HG02840 (cell line): ENCODE measurements around the gene PCDH9.

Experiments
- ATAC-seq: cut with Tn5 transposase; IDR thresholded peaks from one replicate; pipeline ENCODE4 v1.9.1; 2021; ENCODE audit warnings: mild to moderate bottlenecking, moderate library complexity, moderate number of reproducible peaks; ENCODE audit not compliant: unreplicated experiment, low FRiP score

Gene PCDH9

DNA sequence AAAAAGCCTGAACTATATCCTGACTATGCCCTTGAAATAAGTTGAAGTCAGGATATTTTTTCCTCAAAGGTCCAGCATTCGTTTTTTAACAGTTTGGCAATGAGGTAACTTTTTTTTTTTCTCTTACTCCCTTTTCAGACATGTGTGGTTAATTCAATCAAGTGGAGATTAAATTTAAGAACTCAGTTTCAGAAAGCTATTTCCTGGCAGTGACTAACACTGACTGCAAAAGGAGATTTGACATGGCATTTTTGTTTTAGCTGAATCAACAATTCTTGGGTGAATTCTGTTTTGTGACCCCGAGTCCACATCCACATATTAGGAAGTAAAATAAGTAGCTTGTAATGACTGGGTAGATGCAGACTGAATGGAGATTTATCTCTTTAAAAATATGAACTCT, 716.4 kb downstream of the PCDH9 start:
- no peak for ATAC-seq

DNA sequence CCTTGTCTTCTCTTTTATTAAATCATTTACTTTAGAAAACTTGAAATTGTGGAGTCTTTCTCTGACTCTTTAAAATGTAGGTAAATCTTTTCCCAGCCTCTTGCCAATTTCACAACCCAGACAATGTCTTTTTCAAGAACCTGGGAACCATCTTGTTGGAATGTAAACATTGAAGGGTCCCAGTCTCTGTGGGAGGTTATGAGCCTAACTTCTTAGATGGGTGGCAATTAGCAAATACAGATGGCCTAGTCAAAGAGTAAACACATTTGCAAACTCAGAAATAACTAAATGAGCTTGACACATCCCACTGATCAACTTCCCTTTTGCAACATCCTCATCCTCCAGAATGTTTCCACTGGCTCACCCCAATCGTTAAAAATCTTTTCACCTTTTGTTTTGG, 721.0 kb downstream of the PCDH9 start:
- no peak for ATAC-seq

DNA sequence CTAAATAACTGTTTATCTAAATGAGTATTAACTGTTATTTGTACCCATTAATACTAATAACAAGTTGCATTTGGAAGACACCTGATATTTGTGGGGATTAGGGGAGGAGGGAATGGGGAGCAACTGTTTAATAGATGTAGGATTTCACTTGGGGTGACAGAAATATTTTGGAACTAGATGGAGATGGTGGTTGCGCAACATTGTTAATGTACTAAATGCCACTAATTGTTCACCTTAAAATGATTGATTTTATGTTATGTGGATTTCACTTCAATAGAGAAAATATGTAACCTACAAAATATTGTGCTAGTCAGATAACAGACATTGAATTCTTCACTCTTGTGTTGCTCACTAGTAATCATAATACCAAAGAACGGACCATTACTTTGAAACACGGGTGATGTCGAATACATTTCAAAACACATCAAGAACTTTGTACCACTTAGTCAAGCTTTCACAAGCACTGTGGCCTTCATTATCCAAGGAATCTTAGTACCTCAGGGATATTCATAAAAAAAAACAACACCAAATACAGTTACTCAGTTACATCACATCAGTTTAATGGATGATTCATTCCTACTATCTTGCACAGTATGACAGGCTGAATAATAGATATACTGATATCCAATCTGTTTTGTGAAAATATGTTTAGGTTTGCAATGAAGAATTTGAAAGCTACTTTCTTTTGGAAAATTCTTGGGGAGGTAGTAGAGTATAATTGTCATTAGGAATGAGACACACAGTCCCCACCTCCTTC, 721.8 kb downstream of the PCDH9 start:
- ATAC-seq, result no peak

DNA sequence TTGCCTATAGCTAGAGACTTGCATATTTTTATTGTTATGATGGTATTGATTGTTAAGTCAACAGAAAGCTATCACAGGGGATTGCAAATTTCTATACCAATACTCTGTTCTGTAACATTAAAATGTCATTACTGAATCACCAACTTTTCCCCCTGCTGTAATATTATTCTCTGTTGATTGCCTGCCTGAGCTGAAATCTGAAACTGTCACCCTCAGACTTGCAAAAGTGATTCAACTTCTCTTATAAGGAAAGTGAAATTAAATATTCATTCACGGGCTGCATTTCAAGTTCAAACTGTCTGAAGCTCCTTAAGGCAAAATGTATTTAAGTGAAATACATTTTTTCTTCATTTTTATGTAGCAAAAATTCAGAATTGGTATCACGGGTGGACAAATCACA, 723.2 kb downstream of the PCDH9 start:
- no peak for ATAC-seq

DNA sequence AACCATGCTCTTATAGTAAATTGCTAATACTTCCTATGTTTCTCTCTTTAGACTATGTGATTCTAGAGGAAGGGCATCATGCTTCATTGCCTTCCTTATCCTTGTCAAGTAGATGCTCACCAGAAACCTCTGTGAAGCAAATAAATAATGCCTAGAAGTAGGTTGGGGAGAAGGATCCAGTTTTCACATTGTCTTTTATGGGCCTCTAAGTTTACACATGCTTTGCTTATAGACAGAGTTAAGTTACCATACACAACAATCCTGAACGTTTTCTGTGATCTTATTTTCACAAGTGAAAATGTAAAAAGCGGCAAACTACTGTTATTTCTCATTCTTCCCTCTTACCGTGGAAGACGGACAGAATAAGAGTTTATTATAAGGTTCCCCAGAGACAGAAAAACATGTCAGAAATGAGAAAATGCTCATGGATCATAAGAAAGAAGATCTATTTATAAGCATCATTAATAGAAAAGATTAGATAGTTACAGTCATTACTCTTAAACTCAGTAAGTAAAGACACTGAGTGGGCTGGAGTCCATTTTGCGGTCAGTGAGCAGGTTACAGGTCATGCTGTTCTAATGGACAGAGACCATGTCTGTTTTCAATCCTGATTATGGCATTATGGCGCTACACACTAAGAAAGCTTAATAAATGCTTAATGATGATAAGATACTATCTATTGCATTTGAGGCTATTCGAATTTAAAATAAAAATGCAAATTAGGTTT, 723.9 kb downstream of the PCDH9 start:
- no peak for ATAC-seq

DNA sequence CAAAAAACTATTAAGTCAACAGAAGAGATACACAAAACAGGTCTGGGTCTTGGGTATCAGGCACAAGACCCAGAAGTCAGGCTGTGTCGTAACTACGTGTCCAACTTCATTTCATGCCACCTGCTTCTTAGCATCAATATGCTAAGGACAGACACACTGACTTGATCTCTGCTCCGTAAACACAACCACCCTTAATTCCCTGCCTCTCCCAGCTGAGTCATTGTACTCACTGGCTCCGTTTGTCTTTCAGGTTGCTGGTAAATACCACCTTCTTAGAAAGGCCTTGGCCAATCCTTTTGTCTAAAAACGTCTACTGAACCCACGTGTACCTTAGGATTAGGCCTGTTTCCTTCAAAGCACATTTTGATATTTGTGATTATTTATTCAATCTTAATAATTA, 726.2 kb downstream of the PCDH9 start:
- no peak for ATAC-seq

DNA sequence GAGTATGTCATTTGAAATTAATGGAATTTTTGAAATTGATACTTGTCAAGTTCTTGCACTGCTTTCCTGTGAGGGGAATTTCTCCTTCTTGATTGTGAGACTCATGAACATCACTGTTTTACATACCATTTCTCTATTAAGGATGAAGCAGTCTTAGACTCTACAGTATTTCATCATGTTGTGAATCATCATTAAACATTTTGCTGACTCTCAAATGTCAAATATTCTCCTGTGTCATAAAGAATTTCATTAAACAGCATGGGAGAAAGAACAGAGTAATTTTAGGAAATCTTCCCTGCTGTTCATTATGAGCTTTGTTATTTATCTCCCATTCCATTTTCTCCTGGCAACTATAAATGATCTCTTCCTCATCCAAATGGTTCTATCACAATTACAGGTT, 729.0 kb downstream of the PCDH9 start:
- no peak for ATAC-seq

DNA sequence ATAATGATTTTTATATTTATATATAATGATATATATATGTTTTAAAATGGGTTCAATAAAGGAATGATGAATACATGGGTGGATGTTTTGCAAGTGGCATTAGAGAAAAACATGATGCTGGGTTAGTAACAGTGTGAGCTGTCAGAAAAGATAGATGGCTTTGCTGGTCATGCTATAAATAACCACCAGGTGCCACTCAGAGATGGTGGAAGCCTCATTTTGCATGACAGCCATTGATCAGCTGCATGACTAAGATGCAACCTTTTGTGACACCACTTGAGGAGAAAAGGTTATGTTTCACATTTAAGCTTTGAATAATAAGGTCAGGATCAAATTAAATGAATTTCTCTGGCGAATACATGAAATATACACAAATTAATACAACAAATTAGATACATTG, 737.7 kb downstream of the PCDH9 start:
- no peak for ATAC-seq

DNA sequence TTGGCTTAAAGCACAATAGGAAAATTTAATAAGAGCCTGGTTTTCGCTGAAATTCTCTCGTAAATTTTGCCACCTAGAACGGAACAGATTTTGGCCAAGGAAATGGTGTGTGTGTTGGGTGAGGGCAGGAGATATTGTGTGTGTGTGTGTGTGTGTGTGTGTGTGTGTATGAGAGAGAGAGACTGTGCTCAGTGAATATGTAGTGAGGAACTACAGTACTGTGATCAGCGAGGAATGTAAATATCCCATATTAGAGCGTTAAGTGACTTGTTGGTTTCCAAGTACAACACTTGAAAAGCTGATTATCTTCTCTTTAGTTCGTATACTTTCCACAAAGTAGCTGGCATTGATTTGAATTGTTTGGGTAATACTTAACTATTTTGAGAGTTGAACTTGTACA, 738.9 kb downstream of the PCDH9 start:
- no peak for ATAC-seq

DNA sequence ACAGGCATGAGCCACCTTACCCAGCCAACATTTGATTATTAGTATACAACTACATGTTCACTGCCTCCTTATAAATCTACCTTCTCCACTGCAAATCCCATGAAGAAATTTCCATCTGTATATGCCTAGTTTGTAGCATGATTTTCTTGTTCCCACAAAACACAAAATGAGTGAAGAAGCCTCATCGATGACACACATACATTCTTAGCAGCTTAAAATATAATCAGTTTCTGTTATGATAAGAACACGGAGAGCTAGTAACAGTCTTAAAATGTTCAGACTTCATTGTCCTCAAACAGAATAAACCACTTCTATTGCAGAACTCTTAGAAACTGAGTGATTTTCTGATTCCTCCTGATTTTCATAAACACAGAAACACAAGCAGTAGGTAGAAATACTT, 740.5 kb downstream of the PCDH9 start:
- no peak for ATAC-seq

DNA sequence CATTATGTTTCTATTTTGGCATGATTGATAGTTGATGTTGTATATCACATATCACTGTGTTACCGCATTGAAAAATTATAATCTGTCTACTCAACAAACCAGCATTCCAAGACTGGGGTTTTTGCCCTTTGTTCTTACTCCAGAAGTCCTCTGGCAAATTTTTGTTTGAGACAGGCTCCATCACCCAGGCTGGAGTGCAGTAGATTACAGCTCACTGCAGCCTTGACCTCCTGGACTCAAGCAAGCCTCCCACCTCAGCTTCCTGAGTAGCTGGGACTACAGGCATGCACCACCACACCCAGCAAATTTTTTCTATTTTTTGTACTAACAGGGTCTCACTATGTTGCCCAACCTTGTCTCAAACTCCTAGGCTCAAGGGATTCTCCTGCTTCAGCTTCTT, 741.0 kb downstream of the PCDH9 start:
- no peak for ATAC-seq

DNA sequence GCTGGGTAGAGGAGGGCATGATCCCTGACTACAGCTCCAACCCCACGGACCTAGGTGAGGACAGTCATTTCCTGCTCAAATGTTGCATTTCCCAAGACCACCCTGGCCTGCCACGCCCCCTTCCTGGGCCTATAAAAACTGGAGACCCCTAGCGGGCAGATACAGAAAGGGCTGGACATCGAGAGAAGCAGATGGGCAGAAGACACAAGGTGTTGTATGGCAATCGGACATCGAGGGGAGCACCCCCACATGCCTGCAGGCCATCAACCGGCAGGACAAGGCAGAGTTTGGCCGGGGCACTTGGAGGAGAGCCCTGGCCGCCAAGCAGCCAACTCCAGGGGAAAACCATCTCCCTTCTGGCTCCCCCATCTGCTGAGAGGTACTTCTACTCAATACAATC, 746.4 kb downstream of the PCDH9 start:
- ATAC-seq, result no peak

DNA sequence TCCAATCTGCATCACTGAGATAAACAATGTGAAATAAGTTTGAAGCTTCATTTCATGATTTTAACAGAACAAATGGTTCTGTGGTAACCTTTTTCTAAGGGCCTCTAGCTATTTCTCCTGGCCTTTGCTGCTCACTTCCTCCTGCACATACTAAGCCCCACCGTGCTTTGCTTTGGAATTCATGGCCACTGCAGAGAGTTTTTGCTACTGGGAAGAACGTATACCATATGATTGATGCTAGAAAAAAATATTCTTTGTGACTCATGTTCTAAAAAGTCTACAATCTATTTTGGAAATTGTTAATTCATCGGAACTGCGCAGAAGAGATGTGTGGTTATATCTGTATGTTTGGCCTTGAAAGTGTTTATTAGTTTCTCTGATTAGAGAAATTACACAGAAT, 747.3 kb downstream of the PCDH9 start:
- no peak for ATAC-seq

DNA sequence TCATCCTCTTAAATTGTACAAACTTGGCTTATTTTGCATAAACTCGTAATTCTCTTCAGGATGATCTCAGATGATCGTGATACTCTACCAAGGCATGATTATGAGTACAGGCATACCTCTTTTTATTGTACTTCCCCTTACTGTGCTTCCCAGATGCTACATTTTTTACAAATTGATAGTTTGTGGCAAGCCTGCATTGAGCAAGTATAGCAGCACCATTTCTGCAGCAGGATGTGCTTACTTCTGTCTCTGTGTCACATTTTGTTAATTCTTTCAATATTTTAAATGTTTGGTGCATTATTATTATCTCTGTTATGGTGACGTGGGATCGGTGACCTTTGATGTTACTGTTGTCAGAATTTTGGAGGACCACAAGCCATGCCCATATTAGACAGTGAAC, 752.3 kb downstream of the PCDH9 start:
- ATAC-seq, result no peak

DNA sequence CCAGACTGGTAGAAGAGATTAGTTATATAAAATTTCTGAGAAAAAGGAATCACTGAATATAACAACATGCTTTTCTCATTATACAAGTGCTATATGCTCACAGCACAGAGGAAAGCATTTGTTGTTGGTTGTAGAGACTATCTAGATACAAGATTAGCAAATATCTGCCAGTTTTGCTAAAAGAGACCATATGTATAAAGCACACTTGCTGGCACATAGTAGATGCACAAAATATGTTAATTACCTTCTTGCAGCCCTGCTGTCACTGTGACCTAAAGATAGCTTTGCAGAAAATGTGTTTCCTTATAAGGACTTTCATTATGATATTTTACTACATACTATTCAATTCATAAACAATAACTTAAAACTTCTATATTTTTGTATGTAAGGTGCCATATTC, 755.1 kb downstream of the PCDH9 start:
- ATAC-seq, result no peak

DNA sequence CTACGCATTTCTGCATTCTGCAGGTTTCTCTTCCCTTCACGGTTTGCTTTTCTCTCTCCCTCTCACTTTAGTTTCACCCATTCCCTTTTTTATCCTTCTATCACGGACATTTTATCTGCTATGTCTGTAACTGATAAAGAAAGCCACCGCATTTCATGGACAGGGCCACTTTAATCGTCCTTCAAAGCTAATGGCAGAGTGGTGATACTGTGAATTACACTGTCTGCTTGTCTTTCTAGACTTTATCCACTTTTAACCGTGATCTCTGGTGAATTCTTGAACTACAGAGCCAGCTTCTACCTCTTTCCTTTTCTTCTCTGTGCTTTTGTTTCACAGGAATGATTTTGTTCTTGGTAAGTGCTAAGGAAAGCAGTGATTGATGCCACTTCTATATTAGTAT, 760.4 kb downstream of the PCDH9 start:
- ATAC-seq, result no peak

DNA sequence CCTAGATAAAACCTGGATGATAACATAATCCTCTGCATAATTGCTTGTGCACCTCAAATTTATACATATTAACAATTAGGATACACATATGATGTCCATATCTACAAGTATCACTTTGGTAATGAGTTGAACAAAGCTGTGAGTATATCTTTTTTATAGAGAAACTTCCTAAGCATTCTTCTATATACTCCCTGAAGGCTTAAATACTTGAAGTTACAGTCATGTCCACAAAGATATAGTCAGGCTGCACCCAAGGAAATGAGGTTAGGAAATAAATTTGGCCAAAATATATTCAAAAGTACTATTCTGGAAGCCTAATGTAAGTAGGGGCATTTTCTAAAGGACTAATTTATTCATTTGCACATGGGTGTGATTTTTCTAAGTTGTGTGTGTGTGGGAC, 761.5 kb downstream of the PCDH9 start:
- ATAC-seq, result no peak

DNA sequence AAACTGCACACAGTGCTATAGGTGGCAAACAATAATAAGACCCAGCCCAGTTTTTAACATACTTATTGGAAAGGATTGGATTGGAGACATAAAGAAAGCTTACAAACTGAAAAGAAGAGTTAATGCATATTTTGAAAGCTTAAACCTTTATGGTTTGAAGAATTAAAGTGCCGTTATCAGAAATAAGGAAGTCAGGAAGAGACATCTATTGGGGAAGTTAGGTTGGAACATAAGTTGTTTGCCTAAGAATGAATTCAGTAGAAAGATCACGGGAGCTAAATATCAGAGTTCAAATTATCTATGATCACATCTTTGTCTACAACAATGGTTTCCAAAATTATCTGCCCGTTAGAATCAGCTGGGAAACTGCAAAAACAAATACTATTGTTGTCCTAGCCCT, 767.9 kb downstream of the PCDH9 start:
- ATAC-seq, result no peak

DNA sequence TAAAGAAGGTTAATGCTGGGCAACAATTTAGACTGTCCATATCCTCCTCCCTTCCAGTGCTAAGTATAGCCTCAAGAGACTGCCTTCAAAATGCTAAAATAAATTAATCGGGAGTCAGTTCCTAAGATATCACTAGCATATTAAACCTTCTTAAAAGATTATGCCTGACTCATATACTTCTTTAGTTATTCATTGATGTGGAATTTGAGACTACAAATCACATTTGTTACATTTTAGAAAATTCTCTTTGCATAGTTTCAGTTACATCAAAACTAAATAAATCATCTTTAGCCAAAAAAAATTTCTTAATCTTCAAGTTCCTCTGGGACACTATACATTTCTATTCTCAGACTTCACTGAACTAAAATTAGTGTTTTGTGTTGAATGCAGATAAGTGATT, 769.1 kb downstream of the PCDH9 start:
- ATAC-seq, result no peak

DNA sequence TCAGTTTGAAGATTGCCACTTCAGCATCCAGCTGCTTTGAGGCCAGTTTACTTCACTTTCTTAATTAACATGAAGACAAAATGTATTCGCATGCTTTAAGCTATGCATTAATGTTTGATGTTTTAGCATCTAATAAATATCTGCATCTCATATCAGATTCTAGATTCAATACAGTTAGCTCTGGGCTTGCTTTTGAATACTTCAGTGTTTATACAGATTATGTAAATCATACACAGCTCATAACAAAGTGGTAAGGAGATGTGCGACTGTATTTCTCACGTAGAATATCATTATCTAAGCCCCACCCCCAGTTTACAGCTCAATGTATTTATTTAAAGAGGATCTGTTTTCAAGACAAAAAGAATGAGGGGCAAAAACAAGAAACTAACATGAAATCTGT, 770.5 kb downstream of the PCDH9 start:
- no peak for ATAC-seq

DNA sequence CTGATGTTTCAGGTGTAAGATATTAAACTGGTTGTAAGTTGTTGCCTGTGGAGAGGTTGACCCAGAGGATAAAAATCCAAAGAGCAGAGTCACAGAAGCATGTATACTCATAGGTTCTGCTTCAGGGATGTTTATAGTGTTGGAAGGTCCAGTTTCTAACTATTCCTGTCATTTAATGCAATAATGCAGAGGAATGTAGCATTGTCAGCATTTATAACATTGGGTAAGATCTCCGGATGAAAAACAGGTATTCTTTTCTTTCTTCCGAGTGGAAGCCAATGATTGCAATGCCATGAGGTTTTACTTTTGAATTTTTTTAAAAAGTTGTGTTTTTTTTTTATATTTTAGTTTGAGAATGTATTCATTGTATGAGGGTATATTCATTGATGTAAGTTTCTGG, 771.0 kb downstream of the PCDH9 start:
- ATAC-seq, result no peak

DNA sequence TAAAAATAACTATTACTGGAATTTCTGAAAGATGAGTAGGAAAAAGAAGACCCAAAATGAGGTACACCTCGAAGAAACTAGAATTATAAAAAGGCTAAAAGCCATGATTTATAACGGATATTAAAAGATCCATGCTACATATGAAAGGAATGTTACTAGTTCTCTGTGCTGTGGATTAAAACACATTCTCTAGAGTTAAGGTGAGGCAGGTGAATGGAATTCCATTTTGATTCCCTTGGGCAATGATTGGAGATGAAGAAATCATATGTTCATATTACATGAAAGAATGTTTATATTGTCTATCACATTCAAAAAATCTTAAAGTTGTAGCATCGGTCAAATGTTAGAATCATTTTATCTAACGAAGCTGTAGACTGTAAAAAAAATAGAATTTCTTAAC, 783.7 kb downstream of the PCDH9 start:
- no peak for ATAC-seq
